Lung microvascular endothelial cell (primary cell): ENCODE measurements around the gene SFTA2. TPM values are rescaled to one million over a fixed set of nuclear protein-coding genes. Genes with fewer than 3 reads are reported as not detected.

ENCODE experiments used
- total RNA-seq: library from RNA; depleted of rRNA; stranded (reverse); fragments of >200 nt; gene quantifications from 2 replicates; pipeline ENCODE4 v1.2.1, GENCODE V29; 2014

SFTA2 gene
- total RNA-seq, 1 donor from 2014 or later: not detected

Other genes with a start within 250 kb of the SFTA2 start
- gene PPP1R18, start 245.5 kb downstream of the SFTA2 start, total RNA-seq: 31.5 and 33.6 TPM in 2 replicates
- gene NRM, start 241.2 kb downstream of the SFTA2 start, total RNA-seq: 1.6 and 2.2 TPM in 2 replicates
- 3.0 and 4.1 TPM in 2 replicates for gene MDC1, start 214.9 kb downstream of the SFTA2 start, total RNA-seq
- 267 and 311 TPM in 2 replicates for gene TUBB, start 211.8 kb downstream of the SFTA2 start, total RNA-seq
- 48.8 and 56.2 TPM in 2 replicates for gene FLOT1, start 189.5 kb downstream of the SFTA2 start, total RNA-seq
- 72.6 and 148 TPM in 2 replicates for gene IER3, start 187.6 kb downstream of the SFTA2 start, total RNA-seq
- 4.8 and 6.3 TPM in 2 replicates for gene DDR1, start 47.7 kb downstream of the SFTA2 start, total RNA-seq
- gene GTF2H4, start 24.0 kb downstream of the SFTA2 start, total RNA-seq: 8.3 and 12.9 TPM in 2 replicates
- gene VARS2, start 17.9 kb downstream of the SFTA2 start, total RNA-seq: 13.9 and 15.5 TPM in 2 replicates
- gene MUCL3, start 8.8 kb upstream of the SFTA2 start, total RNA-seq: not detected in 2 replicates
- gene MUC21, start 51.5 kb upstream of the SFTA2 start, total RNA-seq: not detected in 2 replicates
- gene MUC22, start 78.3 kb upstream of the SFTA2 start, total RNA-seq: not detected in 2 replicates
- not detected in 2 replicates for gene C6orf15, start 180.4 kb upstream of the SFTA2 start, total RNA-seq
- gene PSORS1C1, start 182.6 kb upstream of the SFTA2 start, total RNA-seq: 2.6 and 6.7 TPM in 2 replicates
- under 0.01 TPM in 1 of 2 replicates, not detected in the other for gene CDSN, start 188.3 kb upstream of the SFTA2 start, total RNA-seq
- not detected in 2 replicates for gene PSORS1C2, start 206.9 kb upstream of the SFTA2 start, total RNA-seq
- gene CCHCR1, start 225.6 kb upstream of the SFTA2 start, total RNA-seq: 7.7 and 8.7 TPM in 2 replicates
- gene TCF19, start 226.4 kb upstream of the SFTA2 start, total RNA-seq: 6.3 and 12.0 TPM in 2 replicates
- not detected in 2 replicates for gene POU5F1, start 238.5 kb upstream of the SFTA2 start, total RNA-seq